Keratinocyte (primary cell): ENCODE results near the gene ZNF878. TPM values are rescaled to one million over a fixed set of nuclear protein-coding genes. Genes with fewer than 3 reads are reported as not detected.

Experiments used
- DNase-seq: peaks from one replicate; pipeline ENCODE4 v3.0.0-alpha.2; 2011; ENCODE audit warnings: low read depth, missing footprints, low spot score
- FAIRE-seq: peaks from 2 replicates; lab custom pipeline; 2011; peaks lifted over from hg19 to GRCh38; lab: Jason Lieb, UNC
- H2AFZ ChIP-seq: 2 replicates; pipeline ENCODE4 v1.6.0; 2012; ENCODE audit warnings: low read length, control low read depth, inconsistent platforms; ENCODE audit not compliant: control insufficient read depth
- H3K27ac ChIP-seq: 2 replicates; pipeline ENCODE4 v1.5.1; 2011; ENCODE audit warnings: low read length; ENCODE audit not compliant: control insufficient read depth, insufficient read depth
- H3K27me3 ChIP-seq: 3 replicates; pipeline ENCODE4 v1.6.0; 2011; ENCODE audit warnings: low read length; ENCODE audit not compliant: control insufficient read depth, insufficient read depth; ENCODE audit errors: extremely low read depth
- H3K36me3 ChIP-seq, 2 experiments: 2 replicates in 1 of 2; 3 replicates in 1 of 2; pipeline ENCODE4 v1.5.1; 2011; ENCODE audit warnings: low read length in 2 of 2, mild to moderate bottlenecking in 1 of 2; ENCODE audit not compliant: control insufficient read depth in 2 of 2, insufficient read depth in 2 of 2; ENCODE audit errors: extremely low read depth in 1 of 2
- H3K4me1 ChIP-seq: 3 replicates; pipeline ENCODE4 v1.5.1; 2011; ENCODE audit warnings: low read length; ENCODE audit not compliant: control insufficient read depth, insufficient read depth; ENCODE audit errors: extremely low read depth
- H3K4me2 ChIP-seq: 3 replicates; pipeline ENCODE4 v1.6.0; 2011; ENCODE audit warnings: low read depth, low read length; ENCODE audit not compliant: control insufficient read depth, insufficient read depth; ENCODE audit errors: extremely low read depth
- H3K4me3 ChIP-seq, 3 experiments: fragments of 200-600 bp in 1 of 3; sonication (generic) in 1 of 3; 2 replicates in 2 of 3; 3 replicates in 1 of 3; pipeline ENCODE4 v1.5.1; 2011 to 2016; ENCODE audit warnings: low read length in 3 of 3, mild to moderate bottlenecking in 3 of 3, control low read depth in 2 of 3, inconsistent platforms in 1 of 3, low read depth in 1 of 3, mixed read lengths in 1 of 3, mixed run types in 1 of 3, moderate library complexity in 1 of 3; ENCODE audit not compliant: control insufficient read depth in 2 of 3, insufficient read depth in 2 of 3; ENCODE audit errors: extremely low read depth in 1 of 3
- H3K79me2 ChIP-seq: 2 replicates; pipeline ENCODE4 v1.6.0; 2012; ENCODE audit warnings: low read length; ENCODE audit not compliant: control insufficient read depth, insufficient read depth
- H3K9ac ChIP-seq: 3 replicates; pipeline ENCODE4 v1.6.0; 2011; ENCODE audit warnings: low read length; ENCODE audit not compliant: control insufficient read depth, insufficient read depth; ENCODE audit errors: extremely low read depth
- H3K9me1 ChIP-seq: 3 replicates; pipeline ENCODE4 v1.6.0; 2011; ENCODE audit warnings: low read length; ENCODE audit not compliant: control insufficient read depth, insufficient read depth; ENCODE audit errors: extremely low read depth
- H3K9me3 ChIP-seq: 2 replicates; pipeline ENCODE4 v1.5.1; 2012; ENCODE audit warnings: low read depth, low read length; ENCODE audit not compliant: control insufficient read depth
- H4K20me1 ChIP-seq: 3 replicates; pipeline ENCODE4 v1.6.0; 2011; ENCODE audit warnings: low read length; ENCODE audit not compliant: control insufficient read depth, insufficient read depth; ENCODE audit errors: extremely low read depth
- CTCF ChIP-seq, 3 experiments: IDR thresholded peaks in 1 of 3; conservative IDR thresholded peaks in 1 of 3; optimal IDR thresholded peaks in 1 of 3; 2 replicates in 2 of 3; 3 replicates in 1 of 3; pipeline versions ENCODE3 to v1.5.1; 2011; ENCODE audit warnings: low read length in 3 of 3, mild to moderate bottlenecking in 3 of 3, moderate library complexity in 2 of 3, control low read depth in 1 of 3, inconsistent platforms in 1 of 3; ENCODE audit not compliant: insufficient read depth in 2 of 3; ENCODE audit errors: extremely low read depth in 1 of 3
- EZH2 ChIP-seq: IDR thresholded peaks from one replicate; pipeline ENCODE4 v1.6.1; 2012; ENCODE audit warnings: inconsistent platforms, mild to moderate bottlenecking, low read length, moderate library complexity
- dilution Hi-C: fragments of 300-500 bp; cut with MboI; formaldehyde crosslinking; loops from one replicate; pipeline ENCODE4 v1.7.0; 2020; ENCODE audit warnings: low sequenced_read_pairs; ENCODE audit not compliant: extremely low pct_ligation_motif_present
- polyA minus RNA-seq, 3 experiments: library from RNA; depleted of rRNA, polyadenylated mRNA; stranded (reverse); fragments of >200 nt; gene quantifications; 1 replicate in 1 of 3; 2 replicates in 1 of 3; 3 replicates in 1 of 3; pipeline ENCODE4 v1.2.3, GENCODE V29; 2011
- polyA plus RNA-seq, 5 experiments: library from polyadenylated mRNA; depleted of rRNA in 3 of 5; stranded (reverse) in 3 of 5; stranded (forward) in 1 of 5; unstranded in 1 of 5; fragments of >200 nt; gene quantifications; 1 replicate in 1 of 5; 2 replicates in 3 of 5; 3 replicates in 1 of 5; pipeline versions ENCODE4 v1.2.1 to v1.2.3, GENCODE V29; 2011 to 2012; ENCODE audit warnings: missing spikeins in 2 of 5, low read depth in 1 of 5, low replicate concordance in 1 of 5

Gene ZNF878
- polyA plus RNA-seq (0.15 to 0.29 TPM (median 0.24 TPM) in 3 replicates), polyA minus RNA-seq (0.13 to 0.64 TPM in 2 of 3 replicates, not detected in the other)
- not detected for polyA plus RNA-seq (2011; ENCODE audit: low read depth)
- 0.04 and 0.06 TPM in 2 replicates for polyA plus RNA-seq (2011; cell fraction: cytosol; rRNA removed)
- 0.25 and 0.27 TPM in 2 replicates for polyA plus RNA-seq (2011; cell fraction: nucleus; rRNA removed)
- polyA plus RNA-seq (2012; ENCODE audit: low replicate concordance): 0.21 and 0.28 TPM in 2 replicates
- not detected for polyA minus RNA-seq (2011; cell fraction: cytosol; rRNA and poly(A)+ RNA removed)
- polyA minus RNA-seq (2011; cell fraction: nucleus; rRNA and poly(A)+ RNA removed): 0.31 and 0.32 TPM in 2 replicates

- FAIRE-seq: peak; percentile 72
- TF ChIP-seq CTCF (optimal IDR thresholded peaks at IDR 0.05 in 1 of 3, IDR thresholded peaks at IDR 0.05 in 1 of 3, conservative IDR thresholded peaks at IDR 0.05 in 1 of 3; ENCODE audit: extremely low read depth in 1 of 3, insufficient read depth in 2 of 3, low read length in 3 of 3) (no peak), EZH2 (no peak)
- H3K4me2 ChIP-seq: peak within 1 kb of the TSS; percentile 98
Measured at GRCh38 chr19:12052497-12053169, at the start of gene ZNF878. Gene ZNF878 (minus strand): TSS chr19:12052961. CDS start chr19:12052801, 160 bp downstream.

DNA sequence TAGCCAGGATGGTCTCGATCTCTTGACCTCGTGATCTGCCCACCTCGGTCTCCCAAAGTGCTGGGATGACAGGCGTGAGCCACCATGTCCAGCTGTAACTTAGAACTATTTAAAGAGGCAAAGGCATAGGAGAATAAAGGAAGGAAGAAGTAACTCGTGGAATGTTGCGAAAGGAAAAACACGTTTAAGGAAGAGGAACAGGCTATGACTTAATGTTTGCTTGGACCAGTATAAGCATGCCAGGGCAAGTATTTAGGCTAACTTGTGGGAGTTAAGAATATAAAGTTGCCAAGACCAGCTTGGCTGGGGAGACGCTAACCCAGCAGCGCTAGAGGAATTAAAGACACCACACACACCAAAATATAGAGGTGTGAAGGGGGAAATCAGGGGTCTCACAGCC, 45.3 kb upstream of the ZNF878 start:
- no peak overlapping the region for H3K9ac ChIP-seq
- no peak overlapping the region for H3K4me2 ChIP-seq
- peaks cover 2% of the 10 kb centered on the region for H3K9me3 ChIP-seq
- H3K4me3 ChIP-seq: no peak overlapping the region
- dilution Hi-C loops: no loop called here
- FAIRE-seq: no peak
- H3K9me1 ChIP-seq: no peaks in the 10 kb centered on the region
- peak; percentile 1 for DNase-seq
- H4K20me1 ChIP-seq: no peaks in the 10 kb centered on the region
- no peak overlapping the region for H3K27ac ChIP-seq
- TF ChIP-seq CTCF (optimal IDR thresholded peaks at IDR 0.05 in 1 of 3, IDR thresholded peaks at IDR 0.05 in 1 of 3, conservative IDR thresholded peaks at IDR 0.05 in 1 of 3; ENCODE audit: extremely low read depth in 1 of 3, insufficient read depth in 2 of 3, low read length in 3 of 3) (no peak), EZH2 (no peak)
- H3K4me1 ChIP-seq: peaks cover 1% of the 10 kb centered on the region
- H3K36me3 ChIP-seq: no peaks in the 10 kb centered on the region
- H3K79me2 ChIP-seq: no peaks in the 10 kb centered on the region
- no peak overlapping the region for H2AFZ ChIP-seq
- H3K27me3 ChIP-seq: no peaks in the 10 kb centered on the region

More at GRCh38 chr19:12052497-12053169, at the start of gene ZNF878:
- H3K9ac ChIP-seq: peak within 1 kb of the TSS; percentile 68
- H3K36me3 ChIP-seq: no peaks in the 10 kb centered on the region
- DNase-seq: no peak
- dilution Hi-C loops: no loop called here
- H3K9me3 ChIP-seq: no peaks in the 10 kb centered on the region
- peaks cover 10% of the 10 kb centered on the region for H3K4me1 ChIP-seq
- H3K4me3 ChIP-seq: peak within 1 kb of the TSS; percentile 53 to 88 (median 85)
- no peaks in the 10 kb centered on the region for H3K9me1 ChIP-seq
- H2AFZ ChIP-seq: peak within 1 kb of the TSS; percentile 99
- no peaks in the 10 kb centered on the region for H4K20me1 ChIP-seq
- H3K27ac ChIP-seq: peak within 1 kb of the TSS; percentile 47
- no peaks in the 10 kb centered on the region for H3K27me3 ChIP-seq
- H3K79me2 ChIP-seq: no peaks in the 10 kb centered on the region
